ENCODE data around the gene ACVR1B.

Gene ACVR1B

GRCh38 chr12:51951843-51952722 lies 584 bp downstream of the ACVR1B start:
- Histone ChIP-seq H3K4me1 (ENCODE audit: control insufficient read depth, insufficient read depth, low read length) (peaks cover 13% of the 10 kb centered on the region), H3K27ac (ENCODE audit: extremely low read depth, low read depth, low read length) (peak overlapping the region; percentile 78; the same call in 1 of the 2 replicates)
- POLR2A ChIA-PET = interaction anchor here (0.7 kb wide), 1 partner anchor 29 kb away, joined by 3 read pairs; no protein-coding TSS in a partner anchor
- TF ChIP-seq ZBTB7A (tag by site-specific recombination; IDR thresholded peaks at IDR 0.05; ENCODE audit: low read depth) = peak; percentile 68; the same call in 1 of the 2 replicates
- peak; percentile 23; the same call in 1 of the 2 replicates for TF ChIP-seq KLF17 (tag by site-specific recombination; IDR thresholded peaks at IDR 0.05)
- TF ChIP-seq, protein P1, sequence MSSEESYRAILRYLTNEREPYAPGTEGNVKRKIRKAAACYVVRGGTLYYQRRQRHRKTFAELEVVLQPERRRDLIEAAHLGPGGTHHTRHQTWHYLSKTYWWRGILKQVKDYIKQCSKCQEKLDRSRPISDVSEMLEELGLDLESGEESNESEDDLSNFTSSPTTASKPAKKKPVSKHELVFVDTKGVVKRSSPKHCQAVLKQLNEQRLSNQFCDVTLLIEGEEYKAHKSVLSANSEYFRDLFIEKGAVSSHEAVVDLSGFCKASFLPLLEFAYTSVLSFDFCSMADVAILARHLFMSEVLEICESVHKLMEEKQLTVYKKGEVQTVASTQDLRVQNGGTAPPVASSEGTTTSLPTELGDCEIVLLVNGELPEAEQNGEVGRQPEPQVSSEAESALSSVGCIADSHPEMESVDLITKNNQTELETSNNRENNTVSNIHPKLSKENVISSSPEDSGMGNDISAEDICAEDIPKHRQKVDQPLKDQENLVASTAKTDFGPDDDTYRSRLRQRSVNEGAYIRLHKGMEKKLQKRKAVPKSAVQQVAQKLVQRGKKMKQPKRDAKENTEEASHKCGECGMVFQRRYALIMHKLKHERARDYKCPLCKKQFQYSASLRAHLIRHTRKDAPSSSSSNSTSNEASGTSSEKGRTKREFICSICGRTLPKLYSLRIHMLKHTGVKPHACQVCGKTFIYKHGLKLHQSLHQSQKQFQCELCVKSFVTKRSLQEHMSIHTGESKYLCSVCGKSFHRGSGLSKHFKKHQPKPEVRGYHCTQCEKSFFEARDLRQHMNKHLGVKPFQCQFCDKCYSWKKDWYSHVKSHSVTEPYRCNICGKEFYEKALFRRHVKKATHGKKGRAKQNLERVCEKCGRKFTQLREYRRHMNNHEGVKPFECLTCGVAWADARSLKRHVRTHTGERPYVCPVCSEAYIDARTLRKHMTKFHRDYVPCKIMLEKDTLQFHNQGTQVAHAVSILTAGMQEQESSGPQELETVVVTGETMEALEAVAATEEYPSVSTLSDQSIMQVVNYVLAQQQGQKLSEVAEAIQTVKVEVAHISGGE (tag by site-specific recombination; conservative IDR thresholded peaks at IDR 0.05; ENCODE audit: low read depth) = peak; percentile 43; the same call in 1 of the 2 replicates
- TF ChIP-seq WT1 (tag by site-specific recombination; IDR thresholded peaks at IDR 0.05) = peak; percentile 78
- peak; percentile 40; the same call in 1 of the 2 replicates for TF ChIP-seq ZNF423 (tag by site-specific recombination; IDR thresholded peaks at IDR 0.05)
- TF ChIP-seq ZBTB17 (tag by site-specific recombination; IDR thresholded peaks at IDR 0.05) = no peak
- no peak for TF ChIP-seq ZNF654 (tag by site-specific recombination; IDR thresholded peaks at IDR 0.05; ENCODE audit: low read depth)
- peak; percentile 57 for TF ChIP-seq ZNF366 (tag by site-specific recombination; conservative IDR thresholded peaks at IDR 0.05)
- TF ChIP-seq, protein P2, sequence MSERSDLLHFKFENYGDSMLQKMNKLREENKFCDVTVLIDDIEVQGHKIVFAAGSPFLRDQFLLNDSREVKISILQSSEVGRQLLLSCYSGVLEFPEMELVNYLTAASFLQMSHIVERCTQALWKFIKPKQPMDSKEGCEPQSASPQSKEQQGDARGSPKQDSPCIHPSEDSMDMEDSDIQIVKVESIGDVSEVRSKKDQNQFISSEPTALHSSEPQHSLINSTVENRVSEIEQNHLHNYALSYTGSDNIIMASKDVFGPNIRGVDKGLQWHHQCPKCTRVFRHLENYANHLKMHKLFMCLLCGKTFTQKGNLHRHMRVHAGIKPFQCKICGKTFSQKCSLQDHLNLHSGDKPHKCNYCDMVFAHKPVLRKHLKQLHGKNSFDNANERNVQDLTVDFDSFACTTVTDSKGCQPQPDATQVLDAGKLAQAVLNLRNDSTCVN (tag by site-specific recombination; optimal IDR thresholded peaks at IDR 0.05) = peak; percentile 49
- TF ChIP-seq ZNF692 (tag by site-specific recombination; IDR thresholded peaks at IDR 0.05) = no peak
- peak; percentile 56 for TF ChIP-seq ZXDB (tag by site-specific recombination; IDR thresholded peaks at IDR 0.05)
- TF ChIP-seq MZF1 (tag by site-specific recombination; IDR thresholded peaks at IDR 0.05; ENCODE audit: borderline replicate concordance) = peak; percentile 63
- TF ChIP-seq, protein P3, sequence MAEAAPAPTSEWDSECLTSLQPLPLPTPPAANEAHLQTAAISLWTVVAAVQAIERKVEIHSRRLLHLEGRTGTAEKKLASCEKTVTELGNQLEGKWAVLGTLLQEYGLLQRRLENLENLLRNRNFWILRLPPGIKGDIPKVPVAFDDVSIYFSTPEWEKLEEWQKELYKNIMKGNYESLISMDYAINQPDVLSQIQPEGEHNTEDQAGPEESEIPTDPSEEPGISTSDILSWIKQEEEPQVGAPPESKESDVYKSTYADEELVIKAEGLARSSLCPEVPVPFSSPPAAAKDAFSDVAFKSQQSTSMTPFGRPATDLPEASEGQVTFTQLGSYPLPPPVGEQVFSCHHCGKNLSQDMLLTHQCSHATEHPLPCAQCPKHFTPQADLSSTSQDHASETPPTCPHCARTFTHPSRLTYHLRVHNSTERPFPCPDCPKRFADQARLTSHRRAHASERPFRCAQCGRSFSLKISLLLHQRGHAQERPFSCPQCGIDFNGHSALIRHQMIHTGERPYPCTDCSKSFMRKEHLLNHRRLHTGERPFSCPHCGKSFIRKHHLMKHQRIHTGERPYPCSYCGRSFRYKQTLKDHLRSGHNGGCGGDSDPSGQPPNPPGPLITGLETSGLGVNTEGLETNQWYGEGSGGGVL (tag by site-specific recombination; IDR thresholded peaks at IDR 0.05) = peak; percentile 50
- no peak for TF ChIP-seq HOXA7 (CRISPR knock-in tag; IDR thresholded peaks at IDR 0.05; ENCODE audit: borderline replicate concordance)
- TF ChIP-seq CTCF (tag by site-specific recombination; IDR thresholded peaks at IDR 0.05) = peak; percentile 20; the same call in 1 of the 2 replicates
- TF ChIP-seq, protein P4, sequence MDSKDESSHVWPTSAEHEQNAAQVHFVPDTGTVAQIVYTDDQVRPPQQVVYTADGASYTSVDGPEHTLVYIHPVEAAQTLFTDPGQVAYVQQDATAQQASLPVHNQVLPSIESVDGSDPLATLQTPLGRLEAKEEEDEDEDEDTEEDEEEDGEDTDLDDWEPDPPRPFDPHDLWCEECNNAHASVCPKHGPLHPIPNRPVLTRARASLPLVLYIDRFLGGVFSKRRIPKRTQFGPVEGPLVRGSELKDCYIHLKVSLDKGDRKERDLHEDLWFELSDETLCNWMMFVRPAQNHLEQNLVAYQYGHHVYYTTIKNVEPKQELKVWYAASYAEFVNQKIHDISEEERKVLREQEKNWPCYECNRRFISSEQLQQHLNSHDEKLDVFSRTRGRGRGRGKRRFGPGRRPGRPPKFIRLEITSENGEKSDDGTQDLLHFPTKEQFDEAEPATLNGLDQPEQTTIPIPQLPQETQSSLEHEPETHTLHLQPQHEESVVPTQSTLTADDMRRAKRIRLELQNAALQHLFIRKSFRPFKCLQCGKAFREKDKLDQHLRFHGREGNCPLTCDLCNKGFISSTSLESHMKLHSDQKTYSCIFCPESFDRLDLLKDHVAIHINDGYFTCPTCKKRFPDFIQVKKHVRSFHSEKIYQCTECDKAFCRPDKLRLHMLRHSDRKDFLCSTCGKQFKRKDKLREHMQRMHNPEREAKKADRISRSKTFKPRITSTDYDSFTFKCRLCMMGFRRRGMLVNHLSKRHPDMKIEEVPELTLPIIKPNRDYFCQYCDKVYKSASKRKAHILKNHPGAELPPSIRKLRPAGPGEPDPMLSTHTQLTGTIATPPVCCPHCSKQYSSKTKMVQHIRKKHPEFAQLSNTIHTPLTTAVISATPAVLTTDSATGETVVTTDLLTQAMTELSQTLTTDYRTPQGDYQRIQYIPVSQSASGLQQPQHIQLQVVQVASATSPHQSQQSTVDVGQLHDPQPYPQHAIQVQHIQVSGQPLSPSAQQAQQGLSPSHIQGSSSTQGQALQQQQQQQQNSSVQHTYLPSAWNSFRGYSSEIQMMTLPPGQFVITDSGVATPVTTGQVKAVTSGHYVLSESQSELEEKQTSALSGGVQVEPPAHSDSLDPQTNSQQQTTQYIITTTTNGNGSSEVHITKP (tag by site-specific recombination; IDR thresholded peaks at IDR 0.05) = peak; percentile 32; the same call in 1 of the 2 replicates
- TF ChIP-seq ZNF624 (tag by site-specific recombination; IDR thresholded peaks at IDR 0.05) = no peak
- peak; percentile 81 for TF ChIP-seq GLIS2 (tag by site-specific recombination; IDR thresholded peaks at IDR 0.05)
- 0 out of 2 replicates have a peak, but pooled peaks have one; percentile 23 for TF ChIP-seq YY2 (tag by site-specific recombination; IDR thresholded peaks at IDR 0.05)
- TF ChIP-seq SP2 (tag by site-specific recombination; IDR thresholded peaks at IDR 0.05) = 0 out of 2 replicates have a peak, but pooled peaks have one; percentile 8

More at GRCh38 chr12:51951843-51952722, 584 bp downstream of the ACVR1B start:
- H3K9me3 ChIP-seq (ENCODE audit: control insufficient read depth, insufficient read depth, low read depth, low read length) = no peaks in the 10 kb centered on the region
- CTCF ChIA-PET = interaction anchor here (1.4 to 3.5 kb wide), 2 partner anchors 18 to 29 kb away, joined by 3 to 19 read pairs; no protein-coding TSS in a partner anchor
- peaks cover 0 to 4% of the 10 kb centered on the region in 2 experiments; a peak in 1 of 3 replicates for H3K36me3 ChIP-seq (ENCODE audit: control insufficient read depth in 2 of 2, insufficient read depth in 1 of 2, low read length in 2 of 2)
- H3K4me3 ChIP-seq (ENCODE audit: low read depth, low read length) = peak overlapping the region; percentile 92

Measured in HEK293 (cell line).